IPS-15b (cell line): ENCODE results near the gene ANKRD40.
"Not testable (repeated sequence)": the region's sequence is repeated elsewhere in the genome, so short reads cannot be mapped to it uniquely, and the experiment has no call there.

Experiments
- H3K27me3 ChIP-seq: one replicate; pipeline ENCODE4 v1.6.1; 2013; ENCODE audit warnings: low read length; ENCODE audit not compliant: control insufficient read depth, insufficient read depth
- H3K36me3 ChIP-seq: one replicate; pipeline ENCODE4 v1.6.1; 2013; ENCODE audit warnings: low read length; ENCODE audit not compliant: control insufficient read depth, insufficient read depth
- H3K4me1 ChIP-seq: one replicate; pipeline ENCODE4 v1.6.1; 2013; ENCODE audit warnings: mild to moderate bottlenecking, low read length; ENCODE audit not compliant: control insufficient read depth, insufficient read depth
- H3K4me3 ChIP-seq: one replicate; pipeline ENCODE4 v1.5.1; 2013; ENCODE audit warnings: low read depth, low read length
- H3K9ac ChIP-seq: one replicate; pipeline ENCODE4 v1.6.1; 2013; ENCODE audit warnings: low read depth, mild to moderate bottlenecking, low read length
- H3K9me3 ChIP-seq: one replicate; pipeline ENCODE4 v1.6.1; 2013; ENCODE audit warnings: mild to moderate bottlenecking, low read length; ENCODE audit not compliant: control insufficient read depth, insufficient read depth

The ANKRD40 gene

DNA sequence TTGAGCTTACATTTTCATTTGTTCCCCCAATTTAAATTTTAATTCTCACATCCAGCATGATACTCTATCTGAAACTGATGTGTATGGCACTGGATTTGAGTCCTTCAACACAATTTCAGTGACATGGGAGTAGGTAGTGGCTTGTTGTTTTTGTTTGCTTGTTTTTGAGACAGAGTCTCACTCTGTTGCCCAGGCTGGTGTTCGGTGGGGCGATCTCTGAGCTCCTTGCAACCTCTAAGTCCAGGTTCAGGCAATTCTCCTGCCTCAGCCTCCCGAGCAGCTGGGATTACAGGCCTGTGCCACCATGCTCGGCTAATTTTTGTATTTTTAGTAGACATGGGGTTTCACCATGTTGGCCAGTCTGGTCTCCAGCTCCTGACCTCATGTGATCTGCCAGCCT lies 1.3 kb upstream of the ANKRD40 start:
- H3K36me3 ChIP-seq, H3K27me3 ChIP-seq, H3K9me3 ChIP-seq, H3K4me3 ChIP-seq, H3K9ac ChIP-seq: not testable (repeated sequence)
- peaks cover 10% of the 10 kb centered on the region for H3K4me1 ChIP-seq

DNA sequence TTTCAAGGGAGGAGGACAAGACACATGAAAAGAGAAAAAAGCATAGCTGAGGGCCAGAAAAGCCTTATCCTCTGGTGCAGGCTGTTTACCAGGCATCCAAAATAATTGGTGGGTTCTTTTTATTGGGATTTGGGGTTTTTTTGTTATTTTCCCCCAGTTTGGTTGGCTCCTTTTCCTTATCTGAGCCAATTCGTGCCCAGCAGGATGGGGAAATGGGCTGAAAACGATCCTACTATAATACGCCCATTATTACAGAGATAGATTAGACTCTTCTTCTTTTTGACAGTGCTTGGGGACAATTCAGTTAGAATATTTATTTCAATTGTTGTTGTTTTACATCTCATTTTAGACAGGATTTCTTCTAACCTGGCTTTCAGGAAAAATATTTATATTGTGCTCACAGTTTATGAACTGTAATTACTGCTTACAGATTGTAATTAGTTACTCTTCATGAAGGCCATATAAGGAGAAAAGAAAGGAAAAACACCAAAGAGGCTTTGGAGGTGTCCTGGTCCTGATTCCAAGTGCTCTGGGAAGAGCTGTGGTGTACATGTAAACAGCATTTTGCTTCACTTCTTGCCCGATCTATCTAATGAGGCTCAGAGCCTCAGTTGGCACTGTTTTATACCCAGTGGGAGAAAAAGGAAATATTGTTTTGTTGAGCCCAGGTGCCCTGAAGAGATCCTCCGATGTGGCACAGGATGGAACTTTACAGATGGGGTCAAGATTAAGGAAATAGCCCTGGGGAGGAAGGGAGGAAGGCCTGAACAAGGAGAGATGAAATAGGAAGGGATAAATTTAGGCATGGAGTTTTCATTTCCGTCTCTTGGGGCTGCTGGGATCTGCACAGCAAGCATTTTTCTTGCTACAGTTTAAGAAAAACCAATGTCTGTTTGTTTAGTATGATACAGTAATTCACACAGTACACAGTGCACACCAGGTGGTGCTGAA lies 611 bp upstream of the ANKRD40 start:
- peak overlapping the region; percentile 67 for H3K9ac ChIP-seq
- peaks cover 10% of the 10 kb centered on the region for H3K4me1 ChIP-seq
- no peaks in the 10 kb centered on the region for H3K36me3 ChIP-seq
- no peaks in the 10 kb centered on the region for H3K27me3 ChIP-seq
- no peaks in the 10 kb centered on the region for H3K9me3 ChIP-seq
- peak overlapping the region; percentile 84 for H3K4me3 ChIP-seq

DNA sequence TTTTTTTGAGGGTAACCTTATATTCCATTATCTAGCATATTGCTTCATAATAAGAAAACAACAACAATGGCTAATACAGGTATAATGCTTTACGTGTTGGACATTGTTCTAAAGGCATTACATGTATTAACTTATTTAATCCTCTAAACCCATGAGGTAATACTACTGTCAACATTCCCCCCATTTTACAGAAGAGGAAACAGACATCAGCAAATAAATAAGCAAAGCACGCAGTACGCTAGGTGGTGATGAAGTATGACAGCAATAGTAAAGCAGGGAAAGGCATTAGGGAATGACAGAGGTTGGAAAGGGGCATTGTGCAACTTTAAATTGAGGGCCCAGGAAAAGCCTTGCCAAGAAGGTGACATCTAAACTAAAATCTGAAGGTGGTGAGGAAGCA lies 4.6 kb downstream of the ANKRD40 start:
- peaks cover 1% of the 10 kb centered on the region for H3K4me1 ChIP-seq
- H3K27me3 ChIP-seq = no peaks in the 10 kb centered on the region
- H3K9me3 ChIP-seq = no peaks in the 10 kb centered on the region
- H3K36me3 ChIP-seq = peaks cover 9% of the 10 kb centered on the region
- no peak overlapping the region for H3K4me3 ChIP-seq
- H3K9ac ChIP-seq = no peak overlapping the region

DNA sequence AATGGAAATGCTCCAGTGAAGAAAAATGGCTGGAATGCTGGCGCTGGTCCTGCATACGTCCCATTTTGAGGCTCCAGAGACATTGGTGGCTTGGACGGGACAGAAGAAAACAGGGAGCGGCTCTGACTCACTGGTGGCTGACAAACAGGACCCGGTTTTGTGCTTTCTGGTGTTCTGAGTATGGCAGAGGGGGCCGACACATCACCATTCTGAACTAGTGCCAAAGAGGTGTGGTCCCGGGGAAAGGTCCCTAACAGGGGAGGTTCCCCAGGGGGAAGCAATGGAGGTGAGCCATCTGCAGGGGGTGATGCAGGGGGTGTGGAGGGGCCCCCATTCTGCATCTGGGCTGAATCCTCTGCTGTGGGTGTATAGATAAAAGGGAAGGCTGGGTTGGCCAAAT lies 8.3 kb downstream of the ANKRD40 start:
- Histone ChIP-seq H3K36me3 (peaks cover 29% of the 10 kb centered on the region), H3K27me3 (no peaks in the 10 kb centered on the region), H3K4me1 (no peaks in the 10 kb centered on the region), H3K9ac (no peak overlapping the region), H3K4me3 (no peak overlapping the region), H3K9me3 (no peaks in the 10 kb centered on the region)

DNA sequence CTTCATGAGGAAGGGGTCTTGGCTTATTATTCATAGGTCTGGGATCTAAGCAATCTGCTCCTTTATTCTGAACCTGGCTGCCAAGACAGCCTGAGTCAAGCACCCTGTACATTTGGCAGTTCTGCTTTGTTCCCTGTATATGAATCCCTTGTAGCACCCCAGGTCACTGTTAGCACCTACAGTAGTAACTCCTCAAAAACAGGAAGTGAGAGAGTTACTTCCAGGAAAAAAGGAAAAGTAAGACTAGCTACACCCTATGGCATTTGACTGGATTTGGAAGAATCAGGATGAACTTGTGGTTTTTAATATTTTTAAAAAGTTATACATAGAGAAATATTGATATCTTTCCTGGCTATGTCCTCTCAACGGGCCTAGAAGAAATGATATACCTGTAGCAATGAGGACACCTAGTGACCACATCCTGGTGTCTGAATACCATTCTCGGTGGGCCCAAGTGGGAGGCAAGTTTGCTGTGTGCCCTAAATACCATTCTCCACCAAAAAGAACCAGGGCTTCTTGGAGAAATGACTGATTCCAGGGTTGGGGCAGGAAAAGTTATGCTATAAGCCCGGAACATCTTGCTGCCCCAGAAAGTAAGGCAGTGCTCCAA lies 9.9 kb downstream of the ANKRD40 start:
- Histone ChIP-seq H3K4me3 (no peak overlapping the region), H3K4me1 (no peaks in the 10 kb centered on the region), H3K36me3 (peaks cover 29% of the 10 kb centered on the region), H3K27me3 (no peaks in the 10 kb centered on the region), H3K9me3 (no peaks in the 10 kb centered on the region), H3K9ac (no peak overlapping the region)

DNA sequence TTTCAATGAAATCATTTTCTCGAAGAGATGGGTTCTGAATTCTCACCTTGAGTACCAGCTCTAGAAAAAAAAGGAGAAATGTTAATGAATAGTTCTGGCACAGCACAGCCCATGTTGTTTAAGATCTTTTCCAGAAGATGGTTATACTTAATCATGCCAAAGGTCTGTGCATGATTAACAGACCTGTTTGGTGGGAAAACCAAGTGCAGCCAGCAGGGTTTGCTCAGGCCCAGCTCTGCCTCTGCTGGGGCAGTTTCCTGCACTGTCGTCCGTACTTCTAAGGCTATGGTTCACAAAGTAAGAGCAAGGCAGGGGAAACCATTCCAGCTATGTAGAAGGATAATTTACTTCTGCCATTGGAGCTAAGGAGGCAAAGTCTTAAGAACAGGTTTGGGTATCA lies 10.7 kb downstream of the ANKRD40 start:
- no peak overlapping the region for H3K9ac ChIP-seq
- H3K9me3 ChIP-seq = no peaks in the 10 kb centered on the region
- H3K4me3 ChIP-seq = no peak overlapping the region
- H3K36me3 ChIP-seq = peaks cover 29% of the 10 kb centered on the region
- H3K4me1 ChIP-seq = no peaks in the 10 kb centered on the region
- no peaks in the 10 kb centered on the region for H3K27me3 ChIP-seq

DNA sequence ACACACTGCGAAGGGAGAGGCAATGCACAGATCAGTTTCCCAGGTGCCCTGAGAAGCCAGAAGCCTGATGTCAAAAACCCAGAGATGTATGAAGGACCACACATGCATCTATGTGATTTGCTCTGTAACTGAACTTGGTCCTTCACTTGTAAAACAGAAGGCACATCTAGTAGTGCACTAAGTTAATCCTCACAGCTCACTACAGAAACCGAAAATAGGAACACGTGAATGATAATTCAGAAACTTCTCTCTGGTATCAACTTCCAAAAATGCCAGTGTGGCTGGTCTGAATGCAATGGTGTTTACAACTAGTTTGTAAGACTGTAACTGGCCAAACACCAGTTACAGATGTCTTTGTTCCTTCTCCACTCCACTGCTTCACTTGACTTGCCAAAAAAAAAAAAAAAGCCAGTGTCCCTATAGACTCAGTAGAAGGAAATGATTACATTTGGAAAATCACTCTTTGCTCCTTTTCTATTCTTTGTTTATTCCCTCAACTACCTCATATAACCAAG lies 11.3 kb downstream of the ANKRD40 start:
- peaks cover 29% of the 10 kb centered on the region for H3K36me3 ChIP-seq

DNA sequence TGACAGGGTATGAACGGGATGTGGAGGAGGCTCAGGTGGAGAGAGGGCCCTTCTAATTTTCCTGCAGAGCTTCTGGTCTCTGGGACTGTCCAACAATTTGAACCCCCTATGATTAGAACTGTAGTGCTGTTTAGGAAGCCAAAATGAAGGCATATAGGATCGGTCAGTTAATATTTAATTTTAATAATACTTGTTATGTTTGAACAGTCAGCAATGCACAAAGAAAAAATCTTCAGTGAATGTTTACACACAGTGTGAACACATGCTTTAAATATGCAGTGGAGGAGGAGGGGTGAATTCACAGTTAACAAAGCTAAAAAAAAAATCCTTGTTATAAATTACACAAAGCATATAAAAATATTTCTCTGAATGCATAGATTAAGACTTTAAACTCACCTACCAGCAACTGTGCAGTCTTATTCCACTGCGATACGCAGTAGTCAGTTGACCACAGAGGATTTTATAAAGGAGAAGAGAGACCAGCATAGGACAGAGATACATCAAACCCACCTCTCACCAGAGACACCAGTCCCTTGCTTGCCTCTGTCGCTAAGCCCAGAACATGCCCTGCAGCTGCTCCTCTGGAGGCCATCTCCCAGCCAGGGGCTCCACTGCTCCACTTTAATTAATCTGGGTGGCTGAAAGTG lies 14.6 kb downstream of the ANKRD40 start:
- H3K9ac ChIP-seq = no peak overlapping the region

More for the DNA sequence above, 11.3 kb downstream of the ANKRD40 start:
- H3K9ac ChIP-seq = no peak overlapping the region
- no peaks in the 10 kb centered on the region for H3K27me3 ChIP-seq
- H3K4me1 ChIP-seq = no peaks in the 10 kb centered on the region
- no peaks in the 10 kb centered on the region for H3K9me3 ChIP-seq
- no peak overlapping the region for H3K4me3 ChIP-seq

DNA sequence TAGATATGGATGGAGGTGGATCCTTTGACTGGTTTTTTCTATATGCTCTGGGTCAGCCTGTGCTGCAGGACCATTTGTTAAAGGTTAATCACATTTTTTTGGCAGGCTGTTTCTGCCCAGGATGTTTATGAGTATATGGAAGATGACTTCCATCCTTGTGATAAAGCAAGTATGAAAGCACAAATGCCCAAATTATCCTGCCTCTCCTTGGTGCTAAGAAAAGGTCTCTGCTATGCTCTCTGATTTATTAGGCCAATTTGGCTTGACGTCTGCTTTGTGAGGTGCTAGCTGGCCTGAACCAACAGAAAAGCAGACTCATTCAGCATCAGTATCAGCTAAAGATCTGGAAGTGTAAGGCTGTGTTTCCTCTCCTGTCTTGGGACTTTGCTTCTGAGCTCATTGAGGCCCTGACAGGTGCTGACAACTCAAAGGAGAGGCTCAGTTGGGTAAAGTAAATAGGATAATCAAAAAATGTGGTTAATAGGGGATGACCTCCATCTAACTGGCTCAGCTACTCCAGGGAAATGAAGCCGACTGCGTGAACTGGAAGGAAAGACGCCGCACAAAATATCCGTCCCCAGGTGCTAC lies 15.2 kb downstream of the ANKRD40 start:
- no peaks in the 10 kb centered on the region for H3K27me3 ChIP-seq
- no peak overlapping the region for H3K9ac ChIP-seq
- no peaks in the 10 kb centered on the region for H3K9me3 ChIP-seq
- H3K4me1 ChIP-seq = peaks cover 10% of the 10 kb centered on the region
- H3K36me3 ChIP-seq = peaks cover 18% of the 10 kb centered on the region
- no peak overlapping the region for H3K4me3 ChIP-seq

More for the DNA sequence above, 14.6 kb downstream of the ANKRD40 start:
- Histone ChIP-seq H3K27me3 (no peaks in the 10 kb centered on the region), H3K36me3 (peaks cover 20% of the 10 kb centered on the region), H3K4me1 (peaks cover 10% of the 10 kb centered on the region), H3K4me3 (no peak overlapping the region), H3K9me3 (no peaks in the 10 kb centered on the region)

DNA sequence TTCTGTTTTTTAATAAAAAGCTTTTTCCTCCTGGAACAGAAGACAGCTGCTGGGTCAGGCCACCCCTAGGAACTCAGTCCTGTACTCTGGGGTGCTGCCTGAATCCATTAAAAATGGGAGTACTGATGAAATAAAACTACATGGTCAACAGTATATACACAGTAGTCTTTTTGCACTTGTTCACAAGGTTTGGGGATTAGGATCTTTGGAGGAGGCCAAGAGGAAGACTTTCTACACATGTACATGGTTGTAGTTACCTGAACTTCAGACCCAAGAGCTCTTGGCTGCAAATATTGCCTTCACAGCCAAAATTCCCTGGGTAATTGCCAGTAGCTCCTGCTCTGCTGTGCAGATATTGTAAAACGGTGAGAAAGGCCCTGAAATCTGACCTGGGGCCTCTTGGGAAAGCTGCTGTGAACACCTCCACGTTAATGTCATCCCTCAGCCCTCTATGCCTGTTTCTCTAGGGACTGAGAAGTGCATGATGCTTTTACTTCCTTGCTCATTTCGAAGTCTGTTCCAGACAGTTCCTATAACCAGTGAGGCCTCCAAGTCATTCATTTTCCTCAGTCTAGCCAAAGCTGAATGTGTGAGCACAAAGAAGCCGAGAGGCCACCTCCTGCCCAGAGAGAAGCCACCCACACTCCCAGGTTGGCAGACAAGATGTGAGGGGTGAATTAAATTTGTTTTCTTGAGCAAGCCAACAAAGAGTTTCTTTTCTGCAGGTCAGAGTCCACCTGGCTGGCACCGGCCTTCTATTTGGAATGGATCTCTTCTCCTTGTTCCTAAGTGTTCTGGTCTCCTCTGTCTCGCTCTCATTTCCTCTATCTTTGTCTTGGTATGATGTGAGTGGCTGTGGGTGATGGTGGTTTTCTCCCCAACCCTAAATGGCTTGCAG lies 15.9 kb downstream of the ANKRD40 start:
- peaks cover 10% of the 10 kb centered on the region for H3K4me1 ChIP-seq
- peaks cover 15% of the 10 kb centered on the region for H3K36me3 ChIP-seq

More for the DNA sequence above, 15.9 kb downstream of the ANKRD40 start:
- Histone ChIP-seq H3K4me3 (no peak overlapping the region), H3K9me3 (no peaks in the 10 kb centered on the region), H3K27me3 (no peaks in the 10 kb centered on the region), H3K9ac (no peak overlapping the region)
